Measurements from ENCODE around the gene CXCR6.
A peak's percentile ranks its signal among the peaks of the same experiment; 100 is the strongest.

The CXCR6 gene

GRCh38 chr3:45940781-45941365 is 2.4 kb upstream of the CXCR6 start:
- Histone ChIP-seq H3K4me1 (ENCODE audit: low read length) (peaks cover 12% of the 10 kb centered on the region), H3K9me3 (ENCODE audit: insufficient read depth, low read length) (no peaks in the 10 kb centered on the region), H3K4me2 (ENCODE audit: low read length) (no peak overlapping the region), H2AFZ (ENCODE audit: low read depth, low read length) (no peak overlapping the region), H3K79me2 (ENCODE audit: low read length) (no peaks in the 10 kb centered on the region), H3K27me3 (ENCODE audit: low read depth, low read length) (no peaks in the 10 kb centered on the region), H3K27ac (ENCODE audit: low read length) (no peak overlapping the region), H3K9ac (ENCODE audit: low read length) (no peak overlapping the region), H4K20me1 (ENCODE audit: insufficient read depth, low read length) (0 out of 2 replicates have a peak, but pooled peaks cover 3% of the 10 kb centered on the region), H3K4me3 (ENCODE audit: low read length) (no peak overlapping the region), H3K36me3 (replicated peaks; ENCODE audit: low read depth, low read length) (peaks cover 29% of the 10 kb centered on the region)
- no peak for TF ChIP-seq EZH2phosphoT487 (IDR thresholded peaks at IDR 0.05; ENCODE audit: low read depth)
- TF ChIP-seq, protein P1, sequence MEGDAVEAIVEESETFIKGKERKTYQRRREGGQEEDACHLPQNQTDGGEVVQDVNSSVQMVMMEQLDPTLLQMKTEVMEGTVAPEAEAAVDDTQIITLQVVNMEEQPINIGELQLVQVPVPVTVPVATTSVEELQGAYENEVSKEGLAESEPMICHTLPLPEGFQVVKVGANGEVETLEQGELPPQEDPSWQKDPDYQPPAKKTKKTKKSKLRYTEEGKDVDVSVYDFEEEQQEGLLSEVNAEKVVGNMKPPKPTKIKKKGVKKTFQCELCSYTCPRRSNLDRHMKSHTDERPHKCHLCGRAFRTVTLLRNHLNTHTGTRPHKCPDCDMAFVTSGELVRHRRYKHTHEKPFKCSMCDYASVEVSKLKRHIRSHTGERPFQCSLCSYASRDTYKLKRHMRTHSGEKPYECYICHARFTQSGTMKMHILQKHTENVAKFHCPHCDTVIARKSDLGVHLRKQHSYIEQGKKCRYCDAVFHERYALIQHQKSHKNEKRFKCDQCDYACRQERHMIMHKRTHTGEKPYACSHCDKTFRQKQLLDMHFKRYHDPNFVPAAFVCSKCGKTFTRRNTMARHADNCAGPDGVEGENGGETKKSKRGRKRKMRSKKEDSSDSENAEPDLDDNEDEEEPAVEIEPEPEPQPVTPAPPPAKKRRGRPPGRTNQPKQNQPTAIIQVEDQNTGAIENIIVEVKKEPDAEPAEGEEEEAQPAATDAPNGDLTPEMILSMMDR (IDR thresholded peaks at IDR 0.05; ENCODE audit: low read depth, low read length) = no peak

DNA sequence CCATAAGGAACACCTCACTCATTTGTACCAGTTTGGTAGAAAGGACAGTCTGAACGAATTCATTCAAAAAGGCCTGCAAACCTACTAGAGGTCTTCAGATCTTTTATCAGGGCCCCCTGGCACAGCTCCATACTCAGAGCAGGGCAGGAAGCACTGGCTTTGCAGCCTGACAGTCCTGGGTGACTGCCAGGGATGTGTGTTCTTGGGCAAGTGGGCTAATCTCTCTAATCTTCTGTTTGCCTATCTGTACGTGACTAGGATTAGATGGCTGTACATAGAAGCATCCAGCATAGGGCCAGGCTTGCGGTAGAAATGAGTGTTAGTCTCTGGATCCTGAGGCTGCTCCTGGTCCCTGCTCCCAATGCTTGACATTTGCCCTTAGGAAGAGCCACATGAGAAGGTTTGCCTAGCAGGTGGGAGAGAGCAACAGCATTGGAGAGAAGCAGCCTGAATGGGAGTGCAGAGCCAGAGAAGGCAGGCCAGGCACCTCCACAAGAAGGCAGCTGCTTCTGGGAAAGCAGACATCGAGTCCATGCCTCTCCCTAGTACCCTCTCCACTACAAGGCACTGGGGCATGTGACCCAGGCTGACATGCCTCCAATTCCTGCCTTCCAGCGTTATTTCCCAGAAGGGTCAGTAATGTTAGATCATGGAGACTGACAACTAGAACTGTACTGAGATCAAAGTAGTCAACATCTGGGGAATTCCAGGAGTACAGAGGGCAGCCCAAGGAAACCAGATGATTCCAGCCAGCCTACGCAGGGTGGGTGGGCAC is 1.0 kb upstream of the CXCR6 start:
- H4K20me1 ChIP-seq (ENCODE audit: insufficient read depth, low read length) = 0 out of 2 replicates have a peak, but pooled peaks cover 3% of the 10 kb centered on the region
- H3K4me3 ChIP-seq (ENCODE audit: low read length) = no peak overlapping the region
- no peak overlapping the region for H3K27ac ChIP-seq (ENCODE audit: low read length)
- no peaks in the 10 kb centered on the region for H3K9me3 ChIP-seq (ENCODE audit: insufficient read depth, low read length)
- TF ChIP-seq, protein P1 (IDR thresholded peaks at IDR 0.05; ENCODE audit: low read depth, low read length) = no peak
- TF ChIP-seq EZH2phosphoT487 (IDR thresholded peaks at IDR 0.05; ENCODE audit: low read depth) = no peak
- H3K27me3 ChIP-seq (ENCODE audit: low read depth, low read length) = no peaks in the 10 kb centered on the region
- peaks cover 12% of the 10 kb centered on the region for H3K4me1 ChIP-seq (ENCODE audit: low read length)
- H3K4me2 ChIP-seq (ENCODE audit: low read length) = no peak overlapping the region
- H3K9ac ChIP-seq (ENCODE audit: low read length) = no peak overlapping the region
- H2AFZ ChIP-seq (ENCODE audit: low read depth, low read length) = no peak overlapping the region
- no peaks in the 10 kb centered on the region for H3K79me2 ChIP-seq (ENCODE audit: low read length)
- H3K36me3 ChIP-seq (replicated peaks; ENCODE audit: low read depth, low read length) = peaks cover 32% of the 10 kb centered on the region

- no peak for TF ChIP-seq EZH2phosphoT487 (IDR thresholded peaks at IDR 0.05; ENCODE audit: low read depth)
- TF ChIP-seq, protein P1 (IDR thresholded peaks at IDR 0.05; ENCODE audit: low read depth, low read length) = no peak
- Histone ChIP-seq H3K4me2 (ENCODE audit: low read length) (no peak overlapping the region), H3K36me3 (replicated peaks; ENCODE audit: low read depth, low read length) (peaks cover 45% of the 10 kb centered on the region), H3K27ac (ENCODE audit: low read length) (no peak overlapping the region), H4K20me1 (ENCODE audit: insufficient read depth, low read length) (0 out of 2 replicates have a peak, but pooled peaks cover 3% of the 10 kb centered on the region), H3K79me2 (ENCODE audit: low read length) (no peaks in the 10 kb centered on the region), H3K9ac (ENCODE audit: low read length) (no peak overlapping the region), H3K27me3 (ENCODE audit: low read depth, low read length) (no peaks in the 10 kb centered on the region), H3K4me3 (ENCODE audit: low read length) (no peak overlapping the region), H3K4me1 (ENCODE audit: low read length) (no peaks in the 10 kb centered on the region), H2AFZ (ENCODE audit: low read depth, low read length) (no peak overlapping the region), H3K9me3 (ENCODE audit: insufficient read depth, low read length) (no peaks in the 10 kb centered on the region)
These were observed 1.8 kb downstream of the CXCR6 start for GRCh38 chr3:45944830-45945620.

- Histone ChIP-seq H2AFZ (ENCODE audit: low read depth, low read length) (no peak overlapping the region), H3K9ac (ENCODE audit: low read length) (no peak overlapping the region), H3K27ac (ENCODE audit: low read length) (no peak overlapping the region), H3K4me3 (ENCODE audit: low read length) (no peak overlapping the region), H4K20me1 (ENCODE audit: insufficient read depth, low read length) (0 out of 2 replicates have a peak, but pooled peaks cover 3% of the 10 kb centered on the region), H3K79me2 (ENCODE audit: low read length) (no peaks in the 10 kb centered on the region), H3K27me3 (ENCODE audit: low read depth, low read length) (no peaks in the 10 kb centered on the region), H3K4me1 (ENCODE audit: low read length) (no peaks in the 10 kb centered on the region), H3K9me3 (ENCODE audit: insufficient read depth, low read length) (no peaks in the 10 kb centered on the region), H3K4me2 (ENCODE audit: low read length) (no peak overlapping the region), H3K36me3 (replicated peaks; ENCODE audit: low read depth, low read length) (peaks cover 51% of the 10 kb centered on the region)
- TF ChIP-seq, protein P1 (IDR thresholded peaks at IDR 0.05; ENCODE audit: low read depth, low read length) = peak; percentile 44
- TF ChIP-seq EZH2phosphoT487 (IDR thresholded peaks at IDR 0.05; ENCODE audit: low read depth) = no peak
These were observed 3.0 kb downstream of the CXCR6 start for GRCh38 chr3:45946307-45946706.

Data from OCI-LY3 (cell line).